Subcutaneous adipose tissue (tissue), 4 donors: ENCODE results near the gene ZNF408. TPM values are rescaled to one million over a fixed set of nuclear protein-coding genes. Genes with fewer than 3 reads are reported as not detected.

ENCODE experiments used
- CTCF ChIP-seq: fragments of 450-650 bp; IDR thresholded peaks from one replicate; pipeline ENCODE4 v1.5.1; 2016; ENCODE audit warnings: low read depth, mild to moderate bottlenecking, control low read depth, antibody characterized with exemption, moderate library complexity
- total RNA-seq, 4 donors: library from RNA; depleted of rRNA; stranded (reverse); fragments of >200 nt; gene quantifications; one replicate each; pipeline ENCODE4 v1.1.0, GENCODE V29; 2016

Gene ZNF408
- total RNA-seq, 4 donors from 2014 or later: 1.6 to 7.5 (median 5.5) TPM

DNA sequence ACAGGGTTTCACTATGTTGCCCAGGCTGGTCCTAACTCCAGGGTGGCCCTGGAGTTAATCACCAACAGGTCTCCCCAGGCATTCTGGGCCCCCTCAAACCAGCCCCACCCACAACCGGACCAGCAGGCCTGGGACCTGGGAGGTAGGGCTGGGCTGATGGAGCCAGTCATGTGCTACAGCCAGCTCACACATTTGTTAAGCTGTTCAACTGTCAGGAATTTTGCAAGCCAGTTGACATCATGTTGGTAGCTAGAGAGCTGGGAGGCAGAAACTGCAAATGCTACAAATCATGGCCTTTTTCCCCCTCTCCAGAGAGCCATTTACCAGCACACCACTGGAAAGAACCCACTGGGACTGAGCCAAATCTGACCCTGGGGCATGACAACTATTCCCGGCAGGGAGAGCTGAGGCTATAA lies 7.2 kb upstream of the ZNF408 start:
- no peak for TF ChIP-seq CTCF

DNA sequence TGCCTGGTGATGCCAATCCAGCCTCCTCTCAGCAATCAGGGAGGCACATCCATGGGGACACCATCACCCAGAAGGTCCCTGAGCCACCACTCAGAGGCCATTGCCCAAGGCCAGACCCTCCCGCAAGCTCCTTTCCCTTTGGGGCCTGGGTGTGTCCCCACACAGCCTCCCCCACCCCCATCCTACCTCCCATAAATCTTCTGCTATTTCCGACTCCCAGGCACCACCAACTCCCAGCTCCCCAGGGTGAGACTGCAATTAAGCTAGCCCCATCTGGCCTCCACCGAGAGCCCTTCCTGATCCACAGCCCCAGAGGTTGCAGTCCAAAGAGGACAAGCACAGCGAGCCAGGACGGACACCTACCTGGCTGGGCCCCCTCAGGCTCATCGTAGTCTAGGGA lies 6.8 kb upstream of the ZNF408 start:
- no peak for TF ChIP-seq CTCF

GRCh38 chr11:46694607-46695006 lies 6.2 kb upstream of the ZNF408 start:
- no peak for TF ChIP-seq CTCF

- TF ChIP-seq CTCF: no peak
Observed at GRCh38 chr11:46695345-46696211, 5.3 kb upstream of the ZNF408 start.

- no peak for TF ChIP-seq CTCF
Observed at GRCh38 chr11:46696212-46696558, 4.6 kb upstream of the ZNF408 start.

- no peak for TF ChIP-seq CTCF
Observed at GRCh38 chr11:46697303-46697702, 3.5 kb upstream of the ZNF408 start.

GRCh38 chr11:46697723-46698122 lies 3.1 kb upstream of the ZNF408 start:
- no peak for TF ChIP-seq CTCF
